HCT116 (cell line): ENCODE measurements around the gene KLHL17. TPM values are rescaled to one million over a fixed set of nuclear protein-coding genes. Genes with fewer than 3 reads are reported as not detected.

Source experiments
- ATAC-seq: fragments of 200-7000 bp; cut with Tn5 transposase; 2 replicates; pipeline ENCODE4 v1.9.1; 2020; ENCODE audit warnings: mild to moderate bottlenecking, moderate library complexity
- BruUV-seq: library from RNA; stranded (reverse); fragments of 400-500 nt; replicated peaks from 2 replicates; lab custom pipeline; 2021; lab: Mats Ljungman, UMichigan
- CTCF ChIA-PET: fragments of 300-600 bp; sonication (Branson Sonifier 250); formaldehyde crosslinking; loops from one replicate; lab custom pipeline; 2021; ENCODE audit warnings: antibody characterized with exemption; lab: Charles Lee
- POLR2A ChIA-PET: fragments of 300-600, 350-600 bp; sonication (Branson Sonifier 250); formaldehyde crosslinking; loops from one replicate; lab custom pipeline; 2021; ENCODE audit warnings: antibody characterized with exemption; lab: Charles Lee
- RAD21 ChIA-PET, 2 experiments: fragments of 300-600 bp; sonication (Branson Sonifier 250); formaldehyde crosslinking; loops; one replicate each; lab custom pipeline; 2023; ENCODE audit warnings: low total read pairs in 2 of 2; ENCODE audit not compliant: uncharacterized antibody in 2 of 2, unreplicated experiment in 2 of 2, low non-redundant PET in 1 of 2; lab: Charles Lee
- DNase-seq: peaks from one replicate; pipeline ENCODE4 v3.0.0-alpha.2; 2010; ENCODE audit warnings: low read depth, low spot score
- H2AFZ ChIP-seq: fragments of 200-600 bp; shearing (Covaris generic), sonication (generic); 2 replicates; pipeline ENCODE4 v1.6.1; 2017; ENCODE audit warnings: low read depth, mixed run types, mixed read lengths, antibody characterized with exemption, low read length; ENCODE audit not compliant: poor library complexity, severe bottlenecking
- H3K27ac ChIP-seq: 2 replicates; pipeline ENCODE4 v1.5.1; 2012; ENCODE audit warnings: low read depth, low read length
- H3K27me3 ChIP-seq: fragments of 200-600 bp; sonication (generic); 2 replicates; pipeline ENCODE4 v1.6.1; 2016; ENCODE audit warnings: mixed run types, low read length, mixed read lengths; ENCODE audit not compliant: insufficient read depth
- H3K36me3 ChIP-seq, 2 experiments: fragments of 200-500 bp in 1 of 2; fragments of 200-600 bp in 1 of 2; sonication (Bioruptor generic) in 1 of 2; sonication (generic) in 1 of 2; 2 replicates each; pipeline versions ENCODE4 v1.5.1 to v1.6.1; 2014 to 2016; ENCODE audit warnings: low read length in 2 of 2, inconsistent platforms in 1 of 2, mixed read lengths in 1 of 2, mixed run types in 1 of 2; ENCODE audit not compliant: insufficient read depth in 2 of 2, control insufficient read depth in 1 of 2
- H3K4me1 ChIP-seq, 2 experiments: fragments of 200-600 bp in 1 of 2; sonication (generic) in 1 of 2; 2 replicates each; pipeline versions ENCODE4 v1.5.1 to v1.6.1; 2012 to 2017; ENCODE audit warnings: low read length in 2 of 2, inconsistent platforms in 1 of 2, mild to moderate bottlenecking in 1 of 2, mixed read lengths in 1 of 2, mixed run types in 1 of 2, moderate library complexity in 1 of 2; ENCODE audit not compliant: insufficient read depth in 2 of 2, control insufficient read depth in 1 of 2
- H3K4me2 ChIP-seq: fragments of 200-600 bp; sonication (generic); 2 replicates; pipeline ENCODE4 v1.6.1; 2017; ENCODE audit warnings: mixed run types, low read length, mixed read lengths
- H3K4me3 ChIP-seq, 2 experiments: fragments of 200-600 bp in 1 of 2; sonication (generic) in 1 of 2; replicated peaks in 1 of 2; 2 replicates each; pipeline ENCODE4 v1.5.1; 2011 to 2016; ENCODE audit warnings: low read length in 2 of 2, control low read depth in 1 of 2, low read depth in 1 of 2, mild to moderate bottlenecking in 1 of 2, mixed read lengths in 1 of 2, mixed run types in 1 of 2
- H3K79me2 ChIP-seq: fragments of 200-600 bp; sonication (generic); 2 replicates; pipeline ENCODE4 v1.6.1; 2017; ENCODE audit warnings: mild to moderate bottlenecking, mixed run types, low read length, moderate library complexity, mixed read lengths; ENCODE audit not compliant: insufficient read depth
- H3K9ac ChIP-seq: fragments of 200-600 bp; sonication (generic); 2 replicates; pipeline ENCODE4 v1.6.1; 2016; ENCODE audit warnings: low read length, mixed read lengths
- H3K9me2 ChIP-seq: fragments of 200-600 bp; sonication (generic), shearing (Covaris generic); 2 replicates; pipeline ENCODE4 v1.6.1; 2017; ENCODE audit warnings: mixed run types, mild to moderate bottlenecking, moderate library complexity; ENCODE audit not compliant: insufficient read depth
- H3K9me3 ChIP-seq, 2 experiments: fragments of 200-500 bp in 1 of 2; fragments of 200-600 bp in 1 of 2; sonication (Bioruptor generic) in 1 of 2; sonication (generic) in 1 of 2; 2 replicates each; pipeline ENCODE4 v1.6.1; 2014 to 2017; ENCODE audit warnings: low read length in 2 of 2, mixed read lengths in 2 of 2, inconsistent platforms in 1 of 2, low read depth in 1 of 2, mild to moderate bottlenecking in 1 of 2, mixed run types in 1 of 2, moderate library complexity in 1 of 2; ENCODE audit not compliant: control insufficient read depth in 1 of 2, insufficient read depth in 1 of 2
- H4K20me1 ChIP-seq: fragments of 200-600 bp; sonication (generic), shearing (Covaris generic); 2 replicates; pipeline ENCODE4 v1.6.1; 2017; ENCODE audit warnings: mixed run types, mild to moderate bottlenecking, moderate library complexity; ENCODE audit not compliant: insufficient read depth
- ATF3 ChIP-seq: IDR thresholded peaks from 2 replicates; pipeline ENCODE4 v1.6.1; 2012
- EGR1 ChIP-seq: IDR thresholded peaks from 2 replicates; pipeline ENCODE4 v1.6.1; 2012; ENCODE audit warnings: low read depth
- EZH2 ChIP-seq: fragments of 200-600 bp; sonication (generic); IDR thresholded peaks from 2 replicates; pipeline ENCODE4 v1.6.1; 2017; ENCODE audit warnings: antibody characterized with exemption, mixed run types
- EZH2phosphoT487 ChIP-seq: fragments of 200-600 bp; IDR thresholded peaks from 2 replicates; pipeline ENCODE4 v1.6.1; 2018; ENCODE audit warnings: antibody characterized with exemption, borderline replicate concordance
- MAX ChIP-seq: IDR thresholded peaks from 2 replicates; pipeline ENCODE4 v1.6.1; 2012
- RAD21 ChIP-seq: IDR thresholded peaks from 2 replicates; pipeline ENCODE4 v1.6.1; 2012; ENCODE audit warnings: low read depth, mild to moderate bottlenecking
- TCF7L2 ChIP-seq: IDR thresholded peaks from 2 replicates; pipeline ENCODE4 v1.7.0; 2011; ENCODE audit warnings: borderline replicate concordance, inconsistent platforms; ENCODE audit not compliant: insufficient read depth, insufficient read length; ENCODE audit errors: extremely low read depth
- YY1 ChIP-seq: IDR thresholded peaks from 2 replicates; pipeline ENCODE4 v1.6.1; 2011; ENCODE audit warnings: low read length, low read depth, moderate library complexity, mild to moderate bottlenecking; ENCODE audit not compliant: insufficient replicate concordance; ENCODE audit errors: extremely low read depth
- ZNF274 ChIP-seq: fragments of 200-500 bp; sonication (Bioruptor generic); IDR thresholded peaks from 2 replicates; pipeline ENCODE4 v1.6.1; 2014; ENCODE audit warnings: mild to moderate bottlenecking, low read depth, low read length, inconsistent platforms
- intact Hi-C: fragments of 100-400 bp; cut with micrococcal nuclease; formaldehyde crosslinking; loops from 2 replicates; pipeline ENCODE4 v1.10.0; 2022
- total RNA-seq: library from RNA; stranded (reverse); gene quantifications from one replicate; pipeline ENCODE4 v1.2.1, GENCODE V29; 2021; ENCODE audit not compliant: unreplicated experiment
- TF ChIP-seq, protein P1 (sequence below): IDR thresholded peaks from 2 replicates; pipeline ENCODE4 v1.6.1; 2011; ENCODE audit warnings: mild to moderate bottlenecking, low read length, moderate library complexity; ENCODE audit not compliant: insufficient replicate concordance; ENCODE audit errors: extremely low read depth

KLHL17 gene
- total RNA-seq, 1 experiment from 2014 or later = 100.0 TPM

DNA sequence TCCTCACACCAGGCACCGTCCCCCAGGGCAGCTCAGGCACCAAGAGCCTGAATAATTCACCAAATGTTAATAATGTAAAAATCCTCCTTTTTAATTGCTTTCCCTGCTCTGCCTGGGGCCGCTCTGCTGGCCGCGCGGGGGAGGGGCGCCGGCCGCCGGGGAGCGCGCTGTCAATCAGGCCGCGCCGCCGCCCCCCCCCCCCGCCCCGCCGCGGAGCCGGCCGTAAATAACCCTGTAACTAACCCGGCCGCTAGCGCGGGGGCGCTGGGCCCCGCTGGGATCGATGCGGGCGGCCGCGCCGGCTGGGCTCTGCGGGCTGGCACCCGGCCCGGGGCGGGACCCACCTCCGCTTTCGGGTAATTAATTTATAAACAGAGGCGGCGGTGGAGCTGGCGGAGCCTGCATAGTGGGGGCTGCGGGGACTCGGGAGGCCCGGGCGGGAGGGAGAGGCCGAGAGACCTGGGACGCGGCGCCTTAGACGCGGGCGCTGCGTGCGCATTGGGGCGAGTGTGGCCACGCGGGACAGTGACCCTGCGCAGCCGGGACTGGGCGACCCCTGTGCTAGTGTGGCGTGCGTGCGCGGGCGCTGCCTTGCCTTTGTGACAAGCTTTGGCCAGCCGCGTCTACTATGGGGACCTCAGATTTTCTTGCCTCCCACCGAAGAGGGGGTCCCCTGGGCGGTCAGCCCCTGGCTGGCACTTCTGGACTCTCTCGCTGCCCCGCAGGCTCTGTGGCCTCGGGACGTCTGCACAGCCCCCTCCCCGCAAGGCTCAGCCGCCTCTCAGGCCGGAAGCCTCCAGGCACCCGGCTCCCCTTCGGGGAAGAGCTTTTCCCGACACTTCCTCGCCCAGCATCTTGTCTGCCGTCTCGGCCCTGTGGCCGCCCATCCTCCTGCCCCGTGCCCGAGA, 20.0 kb upstream of the KLHL17 start:
- H3K9me2 ChIP-seq = no peaks in the 10 kb centered on the region
- H3K4me3 ChIP-seq = peak overlapping the region; percentile 38 to 50
- ChIA-PET CTCF (interaction anchor here (1.0 to 2.1 kb wide), 3 partner anchors 36 to 351 kb away, joined by 3 to 6 read pairs (median 5); no protein-coding TSS in a partner anchor), RAD21 (interaction anchor here in 1 of 2 experiments (0.6 to 0.7 kb wide), 2 partner anchors 29 to 37 kb away, joined by 3 read pairs; no protein-coding TSS in a partner anchor), POLR2A (no interaction called here)
- H3K4me2 ChIP-seq = peak overlapping the region; percentile 73
- BruUV-seq = no TSS peak
- intact Hi-C loops = loop anchor here (2.0 kb wide), 2 partner anchors 16 to 34 kb away; no protein-coding TSS in a partner anchor
- peaks cover 0 to under 1% of the 10 kb centered on the region in 2 experiments; a peak in 2 of 4 replicates for H3K36me3 ChIP-seq
- no peaks in the 10 kb centered on the region for H4K20me1 ChIP-seq
- DNase-seq = no peak
- H3K9ac ChIP-seq = peak overlapping the region; percentile 43; the same call in 1 of the 2 replicates
- peak overlapping the region; percentile 16 for H2AFZ ChIP-seq
- H3K27me3 ChIP-seq = peaks cover 13% of the 10 kb centered on the region; the same call in 1 of the 2 replicates
- peak; percentile 31 for ATAC-seq
- H3K4me1 ChIP-seq = peaks cover 51 to 62% of the 10 kb centered on the region in 2 experiments
- TF ChIP-seq RAD21 (no peak), TCF7L2 (peak; percentile 71)
- peak overlapping the region; percentile 55; the same call in 1 of the 2 replicates for H3K27ac ChIP-seq
- H3K9me3 ChIP-seq = no peaks in the 10 kb centered on the region
- no peaks in the 10 kb centered on the region for H3K79me2 ChIP-seq

DNA sequence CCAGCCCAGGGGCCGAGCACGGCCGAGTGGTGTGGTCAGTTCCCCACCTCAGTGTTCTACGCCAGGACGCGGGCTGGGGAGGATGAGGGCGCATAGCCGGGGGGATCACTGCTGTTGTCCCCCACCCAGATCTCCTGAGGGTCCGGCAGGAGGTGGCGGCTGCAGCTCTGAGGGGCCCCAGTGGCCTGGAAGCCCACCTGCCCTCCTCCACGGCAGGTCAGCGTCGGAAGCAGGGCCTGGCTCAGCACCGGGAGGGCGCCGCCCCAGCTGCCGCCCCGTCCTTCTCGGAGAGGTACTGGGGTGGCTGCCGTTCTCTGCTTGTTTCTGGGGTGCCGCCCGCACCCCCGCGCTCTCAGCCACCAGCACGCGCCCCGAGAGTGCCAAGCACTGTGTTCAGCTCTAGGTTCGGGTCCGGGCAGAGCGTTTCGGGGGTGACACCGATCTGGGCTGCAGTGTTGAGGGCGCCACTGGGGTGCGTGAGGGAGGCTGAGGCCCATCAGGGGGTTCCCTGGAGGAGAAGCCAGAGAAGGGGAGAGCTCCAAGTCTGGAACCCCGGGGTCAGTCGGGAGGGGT, 19.3 kb upstream of the KLHL17 start:
- Histone ChIP-seq H3K9me2 (no peaks in the 10 kb centered on the region), H3K9ac (peak overlapping the region; percentile 43), H2AFZ (peak overlapping the region; percentile 51), H3K4me2 (peak overlapping the region; percentile 73), H3K27ac (peak overlapping the region; percentile 49; the same call in 1 of the 2 replicates), H3K79me2 (no peaks in the 10 kb centered on the region), H4K20me1 (no peaks in the 10 kb centered on the region), H3K4me3 (peak overlapping the region; percentile 38 to 50), H3K36me3 (peaks cover 0 to 8% of the 10 kb centered on the region in 2 experiments; a peak in 3 of 4 replicates), H3K27me3 (peaks cover 10% of the 10 kb centered on the region; the same call in 1 of the 2 replicates), H3K4me1 (peaks cover 49 to 62% of the 10 kb centered on the region in 2 experiments), H3K9me3 (no peaks in the 10 kb centered on the region)
- ChIA-PET CTCF (interaction anchor here (1.8 to 2.1 kb wide), 2 partner anchors 36 to 72 kb away, joined by 5 to 6 read pairs; no protein-coding TSS in a partner anchor), POLR2A (interaction anchor here (1.0 kb wide), 1 partner anchor 18 kb away, joined by 3 read pairs; the partner anchor contains the start of gene NOC2L), RAD21 (interaction anchor here in 1 of 2 experiments (0.6 kb wide), 1 partner anchor 30 kb away, joined by 3 read pairs; no protein-coding TSS in a partner anchor)
- intact Hi-C loops = loop anchor here (2.0 kb wide), 2 partner anchors 16 to 34 kb away; no protein-coding TSS in a partner anchor
- no TSS peak for BruUV-seq
- ATAC-seq = peak; percentile 5
- DNase-seq = no peak
- TF ChIP-seq YY1 = no peak
- no peak for TF ChIP-seq MAX
- no peak for TF ChIP-seq ZNF274
- TF ChIP-seq EZH2phosphoT487 = no peak
- TF ChIP-seq, protein P1, sequence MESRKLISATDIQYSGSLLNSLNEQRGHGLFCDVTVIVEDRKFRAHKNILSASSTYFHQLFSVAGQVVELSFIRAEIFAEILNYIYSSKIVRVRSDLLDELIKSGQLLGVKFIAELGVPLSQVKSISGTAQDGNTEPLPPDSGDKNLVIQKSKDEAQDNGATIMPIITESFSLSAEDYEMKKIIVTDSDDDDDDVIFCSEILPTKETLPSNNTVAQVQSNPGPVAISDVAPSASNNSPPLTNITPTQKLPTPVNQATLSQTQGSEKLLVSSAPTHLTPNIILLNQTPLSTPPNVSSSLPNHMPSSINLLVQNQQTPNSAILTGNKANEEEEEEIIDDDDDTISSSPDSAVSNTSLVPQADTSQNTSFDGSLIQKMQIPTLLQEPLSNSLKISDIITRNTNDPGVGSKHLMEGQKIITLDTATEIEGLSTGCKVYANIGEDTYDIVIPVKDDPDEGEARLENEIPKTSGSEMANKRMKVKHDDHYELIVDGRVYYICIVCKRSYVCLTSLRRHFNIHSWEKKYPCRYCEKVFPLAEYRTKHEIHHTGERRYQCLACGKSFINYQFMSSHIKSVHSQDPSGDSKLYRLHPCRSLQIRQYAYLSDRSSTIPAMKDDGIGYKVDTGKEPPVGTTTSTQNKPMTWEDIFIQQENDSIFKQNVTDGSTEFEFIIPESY = no peak
- TF ChIP-seq ATF3 = no peak
- no peak for TF ChIP-seq EGR1
- TF ChIP-seq EZH2 = no peak
